Muscle layer of colon (tissue), 2 donors: ENCODE results near the gene MRC2.

Experiments used
- H3K27ac ChIP-seq: one replicate; pipeline ENCODE4 v1.7.0; 2013; ENCODE audit warnings: low read depth, mild to moderate bottlenecking, low read length, moderate library complexity
- H3K27me3 ChIP-seq, 2 donors: one replicate each; pipeline ENCODE4 v1.7.0; 2013; ENCODE audit warnings: low read length in 2 of 2, mild to moderate bottlenecking in 2 of 2; ENCODE audit not compliant: insufficient read depth in 2 of 2, control insufficient read depth in 1 of 2
- H3K36me3 ChIP-seq: one replicate; pipeline ENCODE4 v1.7.0; 2013; ENCODE audit warnings: mild to moderate bottlenecking, low read length; ENCODE audit not compliant: insufficient read depth
- H3K4me1 ChIP-seq: one replicate; pipeline ENCODE4 v1.7.0; 2013; ENCODE audit warnings: mild to moderate bottlenecking, low read length; ENCODE audit not compliant: insufficient read depth
- H3K4me3 ChIP-seq, 2 donors: one replicate each; pipeline ENCODE4 v1.7.0; 2013; ENCODE audit warnings: low read length in 2 of 2, low read depth in 1 of 2, mild to moderate bottlenecking in 1 of 2, moderate library complexity in 1 of 2
- H3K9ac ChIP-seq: one replicate; pipeline ENCODE4 v1.7.0; 2013; ENCODE audit warnings: low read length
- H3K9me3 ChIP-seq: one replicate; pipeline ENCODE4 v1.7.0; 2013; ENCODE audit warnings: mild to moderate bottlenecking, low read length
- donor health status: abdominal sarcoma.
- donor health status: Adenocarcinoma of cecum.

The MRC2 gene

DNA sequence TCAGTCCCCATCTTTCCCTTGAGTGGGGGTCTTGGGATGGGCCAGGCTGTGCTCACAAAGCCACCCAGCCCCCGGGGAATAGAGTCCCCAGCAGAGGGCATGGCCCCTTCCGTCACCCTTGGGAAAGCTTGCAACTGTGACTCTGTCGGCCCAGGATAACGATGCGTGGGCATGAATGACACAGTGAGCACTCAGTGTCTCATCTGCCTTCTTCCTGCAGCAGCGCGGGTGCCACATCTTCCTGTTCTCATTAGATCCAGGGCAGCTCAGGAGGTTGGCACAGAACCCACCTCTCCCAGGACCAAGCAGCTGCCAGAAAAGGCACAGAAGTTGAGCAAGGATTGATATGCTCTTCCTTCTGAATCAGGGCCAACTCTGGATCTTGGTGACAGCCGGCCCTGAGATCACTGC lies 84.7 kb downstream of the MRC2 start:
- Histone ChIP-seq H3K4me1 (no peaks in the 10 kb centered on the region), H3K9me3 (no peaks in the 10 kb centered on the region), H3K9ac (no peak overlapping the region), H3K36me3 (no peaks in the 10 kb centered on the region), H3K4me3 (no peak overlapping the region), H3K27me3 (no peaks in the 10 kb centered on the region), H3K27ac (no peak overlapping the region)

GRCh38 chr17:62713086-62713881 lies 85.8 kb downstream of the MRC2 start:
- no peak overlapping the region for H3K9ac ChIP-seq
- H3K4me1 ChIP-seq = no peaks in the 10 kb centered on the region
- no peak overlapping the region for H3K27ac ChIP-seq

DNA sequence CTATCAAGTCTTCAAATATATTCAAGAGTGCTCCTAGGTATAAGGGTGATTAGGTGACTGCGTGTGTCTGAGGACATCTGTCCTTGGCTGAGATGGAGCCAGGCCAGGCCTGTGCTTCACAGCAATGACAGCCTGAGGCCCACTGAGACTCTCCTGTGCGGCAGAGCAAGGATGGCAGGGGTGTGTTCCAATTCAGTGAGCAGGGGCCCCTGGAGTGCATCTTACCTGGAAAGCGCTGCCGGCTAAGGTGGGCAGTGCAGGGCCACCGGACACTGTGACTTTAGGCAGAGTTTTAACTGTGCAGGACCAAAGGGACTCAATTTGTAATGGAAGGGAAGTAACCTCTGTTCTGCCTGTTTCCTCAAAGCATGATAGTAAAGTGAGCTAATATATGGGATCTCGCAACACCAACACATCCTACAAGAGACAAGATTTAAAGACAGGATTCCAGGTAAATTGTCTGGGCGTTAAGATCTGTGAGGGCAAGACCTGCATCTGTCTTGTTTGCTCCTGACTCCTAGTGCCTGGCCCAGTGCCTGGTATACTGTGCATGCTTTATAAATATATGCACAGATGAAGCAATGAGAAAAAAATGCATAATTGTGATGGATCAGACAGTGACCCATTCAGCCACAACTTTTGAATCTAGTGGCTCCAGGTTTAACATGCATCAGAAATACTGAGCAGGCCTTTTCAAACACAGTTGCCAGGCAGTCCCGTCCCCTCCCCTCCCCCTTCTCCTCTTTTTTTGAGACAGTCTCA lies 86.7 kb downstream of the MRC2 start:
- Histone ChIP-seq H3K9me3 (no peaks in the 10 kb centered on the region), H3K9ac (no peak overlapping the region), H3K27ac (no peak overlapping the region), H3K36me3 (no peaks in the 10 kb centered on the region), H3K4me3 (no peak overlapping the region), H3K4me1 (no peaks in the 10 kb centered on the region), H3K27me3 (no peaks in the 10 kb centered on the region)

More at GRCh38 chr17:62713086-62713881, 85.8 kb downstream of the MRC2 start:
- no peaks in the 10 kb centered on the region for H3K9me3 ChIP-seq
- no peak overlapping the region for H3K4me3 ChIP-seq
- no peaks in the 10 kb centered on the region for H3K27me3 ChIP-seq
- H3K36me3 ChIP-seq = no peaks in the 10 kb centered on the region

- no peak overlapping the region for H3K4me3 ChIP-seq
Measured at GRCh38 chr17:62715882-62716390, 88.5 kb downstream of the MRC2 start.

GRCh38 chr17:62716834-62717588 lies 89.5 kb downstream of the MRC2 start:
- Histone ChIP-seq H3K4me3 (no peak overlapping the region), H3K27me3 (no peaks in the 10 kb centered on the region), H3K4me1 (no peaks in the 10 kb centered on the region), H3K27ac (no peak overlapping the region), H3K36me3 (no peaks in the 10 kb centered on the region), H3K9me3 (no peaks in the 10 kb centered on the region), H3K9ac (no peak overlapping the region)

More at GRCh38 chr17:62715882-62716390, 88.5 kb downstream of the MRC2 start:
- no peaks in the 10 kb centered on the region for H3K4me1 ChIP-seq
- H3K36me3 ChIP-seq = no peaks in the 10 kb centered on the region
- H3K27me3 ChIP-seq = no peaks in the 10 kb centered on the region
- H3K9me3 ChIP-seq = no peaks in the 10 kb centered on the region
- H3K9ac ChIP-seq = no peak overlapping the region
- H3K27ac ChIP-seq = no peak overlapping the region

GRCh38 chr17:62717589-62717855 lies 90.1 kb downstream of the MRC2 start:
- no peaks in the 10 kb centered on the region for H3K9me3 ChIP-seq
- H3K27me3 ChIP-seq = no peaks in the 10 kb centered on the region
- no peaks in the 10 kb centered on the region for H3K36me3 ChIP-seq
- no peak overlapping the region for H3K9ac ChIP-seq
- H3K4me1 ChIP-seq = no peaks in the 10 kb centered on the region
- H3K27ac ChIP-seq = no peak overlapping the region
- H3K4me3 ChIP-seq = no peak overlapping the region

DNA sequence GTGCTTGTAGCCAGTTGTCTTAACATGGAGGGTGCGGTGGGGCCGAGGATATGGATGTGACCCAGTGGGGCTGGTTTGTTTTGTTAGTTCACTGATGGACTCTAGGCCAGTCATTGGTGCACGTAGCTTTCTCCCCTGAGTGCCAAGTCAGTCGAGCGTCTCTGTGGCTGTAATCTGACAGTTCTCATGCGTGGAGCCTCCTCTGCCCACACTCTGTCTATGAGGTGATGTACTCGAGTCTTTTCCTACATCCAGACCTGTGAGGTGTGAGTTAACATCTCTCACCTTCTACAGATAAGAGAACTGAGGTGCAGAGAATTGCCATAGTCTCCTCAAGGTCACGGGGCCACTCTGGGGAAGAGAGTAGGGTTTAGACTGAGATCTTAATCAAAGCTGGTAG lies 90.4 kb downstream of the MRC2 start:
- H3K9ac ChIP-seq = no peak overlapping the region
- no peaks in the 10 kb centered on the region for H3K9me3 ChIP-seq
- no peak overlapping the region for H3K4me3 ChIP-seq
- no peaks in the 10 kb centered on the region for H3K36me3 ChIP-seq
- H3K27me3 ChIP-seq = no peaks in the 10 kb centered on the region
- H3K4me1 ChIP-seq = no peaks in the 10 kb centered on the region
- no peak overlapping the region for H3K27ac ChIP-seq

- no peak overlapping the region for H3K9ac ChIP-seq
- no peaks in the 10 kb centered on the region for H3K9me3 ChIP-seq
- no peak overlapping the region for H3K27ac ChIP-seq
- H3K4me1 ChIP-seq = no peaks in the 10 kb centered on the region
- no peak overlapping the region for H3K4me3 ChIP-seq
- no peaks in the 10 kb centered on the region for H3K27me3 ChIP-seq
- no peaks in the 10 kb centered on the region for H3K36me3 ChIP-seq
Measured at GRCh38 chr17:62718429-62718828, 91.0 kb downstream of the MRC2 start.

DNA sequence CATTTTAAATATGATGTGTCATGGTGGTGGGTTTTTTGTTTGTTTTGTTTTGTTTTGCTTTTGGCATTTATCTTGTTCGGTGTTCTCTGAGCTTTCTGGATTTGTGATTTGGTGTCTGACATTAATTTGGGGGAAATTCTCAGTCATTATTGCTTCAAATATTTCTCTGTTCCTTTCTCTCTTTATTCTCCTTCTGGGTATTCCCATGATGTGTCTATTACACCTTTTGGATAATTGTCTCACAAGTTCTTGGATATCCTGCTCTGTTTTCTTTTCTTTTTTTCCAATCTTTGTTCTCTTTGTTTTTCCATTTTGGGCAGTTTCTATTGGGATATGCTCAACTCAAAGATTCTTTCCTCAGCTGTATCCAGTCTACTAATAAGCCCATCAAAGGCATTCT lies 92.1 kb downstream of the MRC2 start:
- Histone ChIP-seq H3K9me3 (no peaks in the 10 kb centered on the region), H3K4me1 (no peaks in the 10 kb centered on the region), H3K9ac (no peak overlapping the region)

DNA sequence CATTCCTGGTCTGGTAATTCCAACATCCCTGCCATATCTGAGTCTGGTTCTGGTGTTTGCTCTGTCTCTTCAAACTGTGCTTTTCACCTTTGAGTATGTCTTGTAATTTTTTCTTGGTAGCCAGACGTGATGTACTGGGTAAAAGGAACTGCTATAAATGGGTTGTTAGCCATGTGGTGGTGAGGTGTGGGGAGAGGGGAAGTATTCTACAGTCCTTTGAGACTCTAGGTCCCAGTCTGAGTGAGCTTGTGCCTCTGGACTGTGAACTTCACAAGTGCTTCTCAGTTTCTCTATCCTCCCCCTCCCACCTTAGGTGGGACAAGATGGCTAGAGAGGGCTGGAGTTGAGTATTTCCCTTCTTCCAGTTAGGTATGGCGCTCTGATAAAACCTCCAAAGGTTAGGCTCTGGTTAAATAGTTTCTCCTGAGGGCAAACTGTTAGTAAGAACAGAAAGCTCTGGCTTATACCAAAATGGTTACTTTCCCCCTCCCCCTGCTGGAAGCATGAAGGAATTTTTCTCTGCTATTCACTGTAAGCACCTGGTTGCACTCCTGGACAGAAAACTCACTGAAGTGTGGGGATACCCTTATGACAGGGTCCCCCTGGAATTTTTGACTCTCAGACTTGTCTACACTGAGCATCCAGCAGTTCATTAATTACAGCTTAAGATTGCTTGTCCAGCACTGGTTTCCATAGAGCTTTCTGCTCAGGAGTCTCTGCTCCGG lies 92.8 kb downstream of the MRC2 start:
- Histone ChIP-seq H3K9ac (no peak overlapping the region), H3K4me1 (no peaks in the 10 kb centered on the region), H3K9me3 (no peaks in the 10 kb centered on the region), H3K36me3 (no peaks in the 10 kb centered on the region), H3K27ac (no peak overlapping the region), H3K4me3 (no peak overlapping the region), H3K27me3 (no peaks in the 10 kb centered on the region)

More for the DNA sequence above, 92.1 kb downstream of the MRC2 start:
- Histone ChIP-seq H3K27me3 (no peaks in the 10 kb centered on the region), H3K36me3 (no peaks in the 10 kb centered on the region), H3K27ac (no peak overlapping the region), H3K4me3 (no peak overlapping the region)

DNA sequence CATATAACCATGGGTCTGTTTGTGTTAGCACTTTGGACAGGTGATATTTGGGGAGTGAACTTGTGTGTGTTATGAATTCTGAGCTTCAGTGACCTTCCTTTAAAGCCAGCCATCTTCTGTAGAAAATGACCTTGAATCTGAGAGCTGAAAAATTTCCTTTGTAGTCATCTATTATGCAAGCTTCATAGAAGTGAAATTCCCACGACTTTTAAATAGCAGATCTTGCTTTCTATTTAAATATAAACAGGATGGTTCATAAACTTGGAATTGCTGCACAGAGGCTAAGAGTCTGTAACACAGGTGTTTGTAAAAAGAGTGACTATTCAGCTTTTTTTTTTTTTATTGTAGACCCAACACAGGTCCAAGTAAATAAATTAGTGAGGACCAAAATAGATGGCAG lies 95.2 kb downstream of the MRC2 start:
- Histone ChIP-seq H3K4me1 (no peaks in the 10 kb centered on the region), H3K4me3 (no peak overlapping the region), H3K9me3 (no peaks in the 10 kb centered on the region), H3K9ac (no peak overlapping the region), H3K36me3 (no peaks in the 10 kb centered on the region), H3K27me3 (no peaks in the 10 kb centered on the region), H3K27ac (no peak overlapping the region)
